NCI-H526 (cell line): ENCODE results near the gene NPAS1.
"Not testable (repeated sequence)": the region's sequence is repeated elsewhere in the genome, so short reads cannot be mapped to it uniquely, and the experiment has no call there.

ENCODE experiments used
- DNase-seq, 2 experiments: peaks; one replicate each; lab custom pipeline; 2025; lab: John Stamatoyannopoulos, UW

Gene NPAS1

GRCh38 chr19:46992699-46993535 lies 26.7 kb upstream of the NPAS1 start:
- no peak for DNase-seq

DNA sequence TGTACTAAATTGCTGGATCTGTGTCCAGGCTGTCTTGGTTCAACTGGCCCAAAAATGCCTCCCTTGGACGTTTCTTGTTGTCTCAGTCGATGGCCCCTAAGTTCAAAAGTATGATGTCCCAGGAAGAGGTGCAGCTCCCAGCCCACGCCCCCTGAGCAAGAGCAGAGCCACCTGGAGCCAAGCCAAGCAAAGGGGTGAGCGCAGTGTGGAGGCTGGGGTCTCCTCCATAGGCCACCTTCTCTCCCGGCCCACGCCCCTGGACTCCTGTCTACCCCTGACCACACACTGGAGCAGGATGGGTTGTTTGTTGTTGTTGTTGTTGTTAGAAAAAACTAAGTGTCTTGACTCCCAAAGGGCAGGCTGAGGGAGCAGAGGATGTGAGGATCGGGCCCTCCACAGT lies 26.0 kb upstream of the NPAS1 start:
- no peak for DNase-seq

GRCh38 chr19:46994141-46994686 lies 25.4 kb upstream of the NPAS1 start:
- no peak for DNase-seq

DNA sequence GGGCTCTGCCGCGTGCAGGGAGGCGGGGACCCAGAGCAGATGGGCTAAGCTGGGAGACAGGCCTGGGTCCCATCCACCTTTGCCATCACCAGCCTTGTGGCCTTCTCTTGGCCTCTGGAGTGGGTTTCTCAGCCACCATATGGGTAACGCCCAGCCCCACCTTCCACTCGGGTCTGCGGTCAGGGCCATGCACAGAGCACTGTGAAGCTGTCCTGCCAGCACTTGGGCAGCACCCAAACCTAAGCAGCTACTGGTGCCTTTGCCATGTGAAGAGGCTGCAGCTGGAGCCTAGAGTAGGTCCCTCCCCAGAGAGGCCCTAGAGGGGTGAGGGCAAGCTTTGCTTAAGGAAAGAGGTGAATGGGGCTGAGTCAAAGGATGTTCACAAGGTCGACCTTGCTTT lies 24.1 kb upstream of the NPAS1 start:
- no peak for DNase-seq

DNA sequence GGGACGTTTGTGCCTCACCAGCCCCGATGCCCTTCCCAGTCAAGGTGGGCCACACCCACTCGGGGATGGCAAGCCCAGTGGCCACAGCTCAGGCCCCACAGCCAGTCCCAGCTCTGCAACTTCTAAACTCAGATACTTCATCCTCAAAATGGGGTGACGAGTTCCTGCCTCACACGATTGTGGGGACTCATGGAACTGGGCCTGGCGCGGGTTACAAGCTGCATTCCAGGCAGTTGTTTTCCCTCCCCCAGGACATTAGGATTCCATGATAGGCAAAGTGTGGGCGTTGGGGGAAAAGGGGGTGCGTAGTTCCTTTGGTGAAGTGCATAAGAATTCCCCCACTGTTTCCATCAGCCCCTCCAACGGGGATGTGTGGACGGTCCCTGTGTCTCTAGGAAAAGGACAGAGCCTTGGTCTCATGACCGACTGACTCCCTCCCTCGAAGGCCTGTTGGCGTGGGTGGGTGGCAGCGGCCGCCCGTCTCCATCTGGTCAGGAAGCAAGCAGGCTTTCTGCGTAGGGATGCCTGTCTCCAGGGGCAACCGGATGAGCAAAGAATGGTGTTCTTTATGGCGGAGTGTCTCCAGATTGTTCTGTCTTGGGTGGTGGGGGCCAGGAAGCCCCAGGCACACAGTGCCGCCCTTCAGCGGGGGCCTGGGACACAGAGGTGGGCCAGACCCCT lies 21.1 kb upstream of the NPAS1 start:
- DNase-seq = no peak

DNA sequence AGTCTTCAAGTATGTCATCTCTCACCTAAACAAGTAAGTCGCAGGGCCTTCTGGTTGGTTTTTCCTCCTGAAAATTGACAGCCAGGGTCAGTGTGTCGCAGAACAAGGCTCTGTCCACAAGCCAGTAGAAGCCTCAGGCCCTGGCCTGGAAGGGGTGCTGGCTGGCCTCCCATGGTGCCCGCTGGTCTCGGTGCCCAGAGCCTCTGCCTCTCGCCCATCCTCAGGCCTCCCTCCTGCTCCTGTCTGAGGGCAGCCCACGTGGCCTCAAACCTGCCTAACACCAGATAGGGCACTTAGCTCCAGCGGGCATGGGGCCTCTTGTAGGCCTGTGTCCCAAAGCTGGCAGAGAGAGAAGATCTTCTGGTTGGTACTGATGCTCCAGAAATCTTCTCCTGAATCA lies 20.3 kb upstream of the NPAS1 start:
- DNase-seq = no peak

GRCh38 chr19:46999878-47000277 lies 19.8 kb upstream of the NPAS1 start:
- DNase-seq = no peak

- DNase-seq = no peak
Observed at GRCh38 chr19:47000373-47000772, 19.3 kb upstream of the NPAS1 start.

- no peak for DNase-seq
Observed at GRCh38 chr19:47001584-47001983, 18.1 kb upstream of the NPAS1 start.

- DNase-seq = peak in 1 of 2 experiments; percentile 33
Observed at GRCh38 chr19:47002106-47002766, 17.4 kb upstream of the NPAS1 start.

- peak in 1 of 2 experiments; percentile 15 for DNase-seq
Observed at GRCh38 chr19:47002853-47003610, 16.6 kb upstream of the NPAS1 start.

DNA sequence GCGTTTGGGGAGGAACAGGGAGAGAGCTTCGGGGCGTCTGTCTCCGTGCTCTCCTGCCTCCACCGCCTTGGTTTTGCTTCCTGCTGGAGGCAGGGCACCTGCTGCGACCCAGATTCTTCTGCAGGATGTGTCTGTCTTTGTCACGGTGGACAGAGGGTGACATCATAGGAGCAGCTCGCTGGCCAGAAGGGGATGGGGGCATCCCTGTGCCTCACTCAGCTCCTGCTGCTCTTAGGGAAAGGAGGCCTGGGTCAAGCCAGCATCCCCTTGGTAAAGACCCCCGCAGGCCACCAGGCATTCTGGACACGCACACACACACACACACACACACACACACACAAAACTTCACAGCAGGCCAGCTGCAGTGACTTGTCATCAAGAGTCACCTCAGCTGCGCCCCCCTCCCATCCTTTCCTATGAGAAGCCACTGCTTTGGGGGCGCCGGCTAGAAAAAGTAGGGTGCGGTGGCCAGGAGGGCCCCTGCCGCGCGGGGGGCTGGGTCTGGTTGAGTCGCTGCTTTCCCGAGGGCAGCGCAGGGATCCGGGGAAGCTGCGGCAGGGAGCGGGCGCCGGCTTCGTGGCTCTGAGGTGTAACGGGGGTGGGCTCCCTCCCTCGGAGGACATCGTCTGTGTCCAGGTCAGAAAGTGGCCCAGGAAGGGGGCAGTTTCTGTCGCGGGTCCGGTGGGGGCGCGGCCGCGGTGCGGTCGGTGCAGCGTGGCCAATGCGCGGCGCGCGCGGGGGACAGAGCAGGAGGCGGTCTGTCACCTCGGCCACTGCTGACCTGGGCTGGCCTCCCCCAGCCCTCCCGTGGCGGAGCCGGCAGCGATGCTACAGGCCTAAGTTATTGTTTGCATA lies 15.8 kb upstream of the NPAS1 start:
- no peak for DNase-seq

DNA sequence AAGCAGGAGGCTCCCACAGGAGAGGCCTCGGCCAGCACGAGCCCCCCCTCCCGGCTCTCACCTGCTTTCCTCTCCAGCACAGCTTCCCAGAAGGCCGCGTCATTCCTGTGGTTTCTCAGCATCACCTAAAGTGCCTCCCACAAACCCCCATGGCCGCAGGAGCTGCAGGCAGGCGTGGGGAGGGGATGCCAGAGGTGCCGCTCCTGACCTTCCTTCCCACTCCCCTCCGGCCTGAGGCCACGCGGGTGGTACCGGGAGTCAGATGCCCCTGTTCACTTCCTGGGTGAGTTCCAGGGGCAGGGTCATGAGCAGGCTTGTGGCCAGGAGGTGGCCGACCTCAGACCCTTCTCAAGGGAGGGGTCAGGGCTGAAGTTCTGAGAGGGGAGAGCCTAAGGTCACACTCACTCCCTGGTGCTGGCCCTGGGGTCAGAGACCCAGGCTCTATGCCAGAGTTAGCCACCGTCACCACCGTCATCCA lies 14.4 kb upstream of the NPAS1 start:
- no peak for DNase-seq

- peak in 1 of 2 experiments; percentile 40 for DNase-seq
Observed at GRCh38 chr19:47005873-47006272, 13.8 kb upstream of the NPAS1 start.

GRCh38 chr19:47006496-47006895 lies 13.1 kb upstream of the NPAS1 start:
- no peak for DNase-seq

DNA sequence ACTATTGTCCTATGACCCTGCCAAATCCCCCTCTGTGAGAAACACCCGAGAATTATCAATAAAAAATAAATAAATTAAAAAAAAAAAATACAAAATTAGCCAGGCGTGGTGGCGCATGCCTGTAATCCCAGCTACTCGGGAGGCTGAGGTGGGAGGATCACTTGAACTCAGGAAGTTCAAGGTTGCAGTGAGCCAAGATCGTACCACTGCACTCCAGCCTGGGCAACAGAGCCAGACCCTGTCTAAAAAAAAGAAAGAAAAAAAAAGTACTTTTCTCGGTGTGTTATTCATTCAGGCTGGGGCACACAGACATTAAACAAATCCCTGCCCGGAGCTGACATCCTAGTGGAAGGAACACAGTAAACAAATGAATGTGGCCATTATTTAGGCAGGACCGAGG lies 9.1 kb upstream of the NPAS1 start:
- DNase-seq = not testable (repeated sequence)

- no peak for DNase-seq
Observed at GRCh38 chr19:47012617-47013016, 7.0 kb upstream of the NPAS1 start.

DNA sequence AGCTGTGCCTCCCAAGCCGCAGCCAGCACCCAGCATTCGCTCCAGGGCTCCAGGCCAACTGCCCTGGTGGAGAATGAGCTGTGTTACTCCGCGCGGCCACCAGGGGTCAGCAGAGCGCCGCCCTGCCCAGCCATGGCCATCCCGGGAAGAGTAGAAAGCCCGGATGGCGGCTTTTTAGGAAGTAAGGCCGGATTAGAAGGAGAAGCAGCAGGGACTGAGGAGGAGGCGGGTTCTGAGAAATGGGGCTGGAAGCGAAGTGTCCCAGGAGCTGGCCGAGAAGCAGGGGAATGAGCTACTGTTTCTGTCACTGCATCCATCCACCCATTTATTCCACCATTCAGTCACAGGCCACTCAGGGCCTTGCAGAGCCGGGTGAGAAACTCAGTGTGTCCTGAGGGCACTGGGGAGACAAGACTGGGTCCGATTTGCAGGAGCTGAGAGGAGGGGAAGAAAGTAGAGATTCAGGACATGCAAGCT lies 6.6 kb upstream of the NPAS1 start:
- DNase-seq = peak; percentile 27 to 85

- no peak for DNase-seq
Observed at GRCh38 chr19:47018923-47019322, 714 bp upstream of the NPAS1 start.

DNA sequence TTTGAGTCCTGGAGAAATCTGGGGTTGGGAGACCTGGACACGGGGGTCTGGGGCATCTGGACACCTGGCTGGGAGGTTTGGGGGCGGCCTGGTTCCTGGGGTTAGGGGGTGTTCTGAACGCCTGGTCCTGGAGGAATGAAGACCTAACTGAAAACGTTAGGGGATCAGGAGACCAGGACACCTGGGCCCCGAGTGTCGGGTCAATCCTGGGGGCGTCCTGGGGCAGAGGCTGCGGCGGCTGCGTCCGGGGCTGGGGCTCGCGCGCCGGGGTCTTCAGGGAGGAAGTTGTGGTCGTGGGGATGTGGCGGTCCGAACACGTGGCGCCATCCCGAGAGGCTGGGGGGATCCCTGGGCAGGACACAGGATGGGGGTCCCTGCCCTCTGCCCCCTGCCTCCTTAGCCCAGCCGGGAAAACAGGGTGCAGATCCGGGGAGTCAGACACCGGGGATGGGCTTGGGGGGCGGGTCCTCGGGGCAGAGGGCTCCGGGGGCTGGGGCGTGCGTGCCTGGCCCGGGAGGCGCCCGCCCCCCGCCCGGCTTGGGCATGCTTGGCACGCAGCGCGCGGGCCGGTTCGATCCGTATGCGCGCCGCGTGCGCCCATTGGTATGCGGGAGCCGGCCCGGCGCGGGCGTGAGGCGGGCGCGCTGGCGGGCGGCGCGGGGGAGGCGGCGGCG lies 632 bp downstream of the NPAS1 start:
- peak in 1 of 2 experiments; percentile 16 for DNase-seq
